ENCODE results near the gene TCF7L1. TPM values are rescaled to one million over a fixed set of nuclear protein-coding genes. Genes with fewer than 3 reads are reported as not detected.

TCF7L1 gene
- polyA plus RNA-seq, 3 donors, result 0.05 to 0.09 TPM; not detected in 1

- H3K27ac ChIP-seq (ENCODE audit: low read depth in 1 of 2, low read length in 2 of 2), result no peak overlapping the region
- H3K9ac ChIP-seq (ENCODE audit: insufficient read depth, low read length, poor library complexity, severe bottlenecking), result no peak overlapping the region
- DNase-seq, result no peak
- intact Hi-C loops (cut with micrococcal nuclease), result no loop called here
- H3K9me3 ChIP-seq (replicated peaks in 1 of 2; ENCODE audit: control insufficient read depth in 1 of 2, insufficient read depth in 1 of 2, low read length in 2 of 2), result peaks cover 0 to 4% of the 10 kb centered on the region in 2 donors
- Mint-ChIP-seq H3K27ac (no peak overlapping the region), H3K27me3 (ENCODE audit: low read depth in 3 of 3) (peaks cover 2 to 5% (median 4%) of the 10 kb centered on the region in 3 donors), H3K4me1 (peaks cover 7% of the 10 kb centered on the region), H3K4me3 (no peak overlapping the region), H3K9me3 (peaks cover 2 to 8% (median 4%) of the 10 kb centered on the region in 7 donors), H3K36me3 (no peaks in the 10 kb centered on the region)
- H3K4me1 ChIP-seq (ENCODE audit: control insufficient read depth in 1 of 2, insufficient read depth in 2 of 2, low read length in 2 of 2), result no peaks in the 10 kb centered on the region
- H3K4me2 ChIP-seq (replicated peaks; ENCODE audit: extremely low read depth, low read length, poor library complexity, severe bottlenecking), result no peak overlapping the region
- no peaks in the 10 kb centered on the region for H3K79me2 ChIP-seq (ENCODE audit: insufficient read depth, low read length)
- no peak for TF ChIP-seq CTCF (IDR thresholded peaks at IDR 0.05)
- no peak overlapping the region for H2AFZ ChIP-seq (ENCODE audit: insufficient read depth, low read depth, low read length, poor library complexity, severe bottlenecking)
- H3K36me3 ChIP-seq (replicated peaks in 1 of 2; ENCODE audit: control insufficient read depth in 1 of 2, insufficient read depth in 2 of 2, low read length in 2 of 2), result no peaks in the 10 kb centered on the region
- WGBS (ENCODE audit: insufficient coverage), result no CpG with 5 or more reads among the region's 1 CpG
- no peak overlapping the region for H3K4me3 ChIP-seq (replicated peaks in 1 of 3; ENCODE audit: low read depth in 2 of 3, low read length in 3 of 3)
- no peaks in the 10 kb centered on the region for H4K20me1 ChIP-seq (ENCODE audit: insufficient read depth, low read length)
- no peaks in the 10 kb centered on the region for H3K27me3 ChIP-seq (ENCODE audit: control insufficient read depth in 2 of 2, insufficient read depth in 2 of 2, low read length in 2 of 2)
Observed at GRCh38 chr2:85178154-85178553, 45.0 kb downstream of the TCF7L1 start.

GRCh38 chr2:85178980-85179411, 45.8 kb downstream of the TCF7L1 start:
- 93% methylated on average over 3 of the region's 5 CpGs for WGBS (ENCODE audit: insufficient coverage)
- Histone ChIP-seq H3K4me2 (replicated peaks; ENCODE audit: extremely low read depth, low read length, poor library complexity, severe bottlenecking) (no peak overlapping the region), H3K9ac (ENCODE audit: insufficient read depth, low read length, poor library complexity, severe bottlenecking) (no peak overlapping the region), H3K36me3 (replicated peaks in 1 of 2; ENCODE audit: control insufficient read depth in 1 of 2, insufficient read depth in 2 of 2, low read length in 2 of 2) (no peaks in the 10 kb centered on the region), H3K27ac (ENCODE audit: low read depth in 1 of 2, low read length in 2 of 2) (no peak overlapping the region), H3K4me3 (replicated peaks in 1 of 3; ENCODE audit: low read depth in 2 of 3, low read length in 3 of 3) (no peak overlapping the region), H4K20me1 (ENCODE audit: insufficient read depth, low read length) (no peaks in the 10 kb centered on the region), H3K4me1 (ENCODE audit: control insufficient read depth in 1 of 2, insufficient read depth in 2 of 2, low read length in 2 of 2) (no peaks in the 10 kb centered on the region), H2AFZ (ENCODE audit: insufficient read depth, low read depth, low read length, poor library complexity, severe bottlenecking) (no peak overlapping the region), H3K79me2 (ENCODE audit: insufficient read depth, low read length) (no peaks in the 10 kb centered on the region), H3K27me3 (ENCODE audit: control insufficient read depth in 2 of 2, insufficient read depth in 2 of 2, low read length in 2 of 2) (no peaks in the 10 kb centered on the region), H3K9me3 (replicated peaks in 1 of 2; ENCODE audit: control insufficient read depth in 1 of 2, insufficient read depth in 1 of 2, low read length in 2 of 2) (peaks cover 0 to 4% of the 10 kb centered on the region in 2 donors)
- TF ChIP-seq CTCF (IDR thresholded peaks at IDR 0.05), result no peak
- H3K4me1 Mint-ChIP-seq, result peaks cover 3% of the 10 kb centered on the region
- peaks cover 1 to 7% (median 4%) of the 10 kb centered on the region in 7 donors for H3K9me3 Mint-ChIP-seq
- no peak overlapping the region for H3K27ac Mint-ChIP-seq
- H3K27me3 Mint-ChIP-seq (ENCODE audit: low read depth in 3 of 3), result peaks cover 2 to 5% (median 4%) of the 10 kb centered on the region in 3 donors
- H3K36me3 Mint-ChIP-seq, result no peaks in the 10 kb centered on the region
- no peak overlapping the region for H3K4me3 Mint-ChIP-seq
- intact Hi-C loops (cut with micrococcal nuclease), result no loop called here
- DNase-seq, result no peak

All from CD14-positive monocyte (primary cell).